ENCODE data around the gene ZNF646.

- TF ChIP-seq CTCF (IDR thresholded peaks at IDR 0.05) (no peak), POLR2A (IDR thresholded peaks at IDR 0.05) (no peak)
These were observed 4.5 kb downstream of the ZNF646 start for GRCh38 chr16:31078597-31079341.

Measured in vagina (tissue), 2 donors.